ENCODE measurements around the gene P2RY14.

DNA sequence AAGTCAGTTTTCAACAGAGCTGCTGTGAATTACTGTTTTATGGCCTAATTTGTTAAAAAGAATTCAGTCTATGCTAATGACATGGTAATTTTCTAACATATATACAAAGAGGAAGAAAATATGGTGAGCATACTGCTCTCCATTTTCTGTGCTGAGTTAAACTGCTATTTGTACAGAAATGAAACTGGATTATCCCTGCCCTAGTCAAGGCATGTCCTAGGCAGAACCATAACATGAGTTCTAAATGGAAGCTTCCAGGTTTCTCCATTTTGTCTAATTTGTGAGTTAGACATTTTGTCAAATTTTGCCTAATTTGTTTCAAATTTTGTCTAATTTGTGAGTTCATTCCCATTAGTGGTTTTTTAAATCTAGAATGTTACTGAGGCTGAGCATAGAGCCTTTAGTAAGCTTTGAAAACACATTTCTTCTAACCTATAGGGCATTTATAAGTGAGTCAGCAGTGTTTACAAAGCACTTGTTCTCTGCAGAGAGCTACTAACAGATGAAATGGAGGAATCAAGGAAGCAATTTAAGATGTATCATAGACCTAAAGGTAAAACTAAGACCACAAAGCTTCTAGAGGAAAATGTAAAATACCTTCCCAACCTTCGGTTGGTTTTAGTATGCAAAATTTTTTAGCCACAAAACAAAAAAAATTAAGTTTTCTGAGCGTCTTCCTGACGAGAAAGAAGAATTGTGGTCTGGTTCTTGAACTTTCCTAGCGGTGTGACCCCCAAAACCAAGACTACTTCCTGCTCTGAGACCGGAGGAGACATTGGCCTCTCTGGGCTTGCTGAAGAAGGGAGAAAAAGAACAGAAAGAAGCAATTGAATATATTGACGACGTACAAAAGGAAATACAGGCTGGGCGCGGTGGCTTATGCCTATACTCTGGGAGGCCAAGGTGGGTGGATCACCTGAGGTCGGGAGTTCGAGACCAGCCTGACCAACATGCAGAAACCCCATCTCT is 9.8 kb downstream of the P2RY14 start:
- TF ChIP-seq EZH2 (IDR thresholded peaks at IDR 0.05; ENCODE audit: insufficient read depth, poor library complexity, severe bottlenecking) (no peak), EZH2phosphoT487 (IDR thresholded peaks at IDR 0.05; ENCODE audit: insufficient read depth, low read depth) (no peak)
